ENCODE data around the gene ARHGAP26.

GRCh38 chr5:143059976-143060765 lies 290.0 kb downstream of the ARHGAP26 start:
- no peak for TF ChIP-seq CTCF (IDR thresholded peaks at IDR 0.05)
- TF ChIP-seq POLR2A (IDR thresholded peaks at IDR 0.05), result no peak
- no peak for TF ChIP-seq EP300 (IDR thresholded peaks at IDR 0.05; ENCODE audit: low read depth)
- no peak for TF ChIP-seq POLR2AphosphoS5 (IDR thresholded peaks at IDR 0.05)
